Measurements from ENCODE around the gene NLN.

GRCh38 chr5:65774346-65774745, 52.3 kb downstream of the NLN start:
- TF ChIP-seq CTCF (IDR thresholded peaks at IDR 0.05; ENCODE audit: low read depth, low read length) = no peak
- TF ChIP-seq MYC (IDR thresholded peaks at IDR 0.05; ENCODE audit: low read depth, low read length) = no peak
